ENCODE data around the gene FLYWCH1.

DNA sequence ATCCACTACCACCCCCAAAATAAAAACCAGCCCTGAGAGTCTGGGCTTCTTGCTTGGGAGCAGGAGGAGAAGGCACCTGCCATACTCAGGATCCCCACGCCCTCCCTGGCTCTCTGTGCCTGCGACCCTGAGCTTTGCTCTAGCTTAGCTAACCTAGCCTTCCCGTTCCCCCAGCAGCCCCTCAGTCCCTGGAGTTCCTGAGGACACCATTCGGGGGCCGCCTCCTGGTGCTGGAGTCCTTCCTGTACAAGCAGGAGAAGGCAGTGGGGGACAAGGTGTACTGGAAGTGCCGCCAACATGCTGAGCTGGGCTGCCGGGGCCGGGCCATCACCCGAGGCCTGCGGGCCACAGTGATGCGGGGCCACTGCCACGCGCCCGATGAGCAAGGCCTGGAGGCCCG lies 18.5 kb downstream of the FLYWCH1 start:
- no peak for TF ChIP-seq POLR2A (IDR thresholded peaks at IDR 0.05; ENCODE audit: low read depth, low read length)
- TF ChIP-seq TAF1 (IDR thresholded peaks at IDR 0.05; ENCODE audit: borderline replicate concordance, low read depth, low read length) = no peak

All from GM12892 (cell line).